PFSK-1 (cell line): ENCODE results near the gene SEC14L6.

Source experiments
- TAF1 ChIP-seq: IDR thresholded peaks from 2 replicates; pipeline ENCODE4 v1.6.1; 2012; ENCODE audit warnings: low read length, control low read depth, borderline replicate concordance; ENCODE audit not compliant: insufficient read depth
- TF ChIP-seq, protein P1 (sequence below), 2 experiments: IDR thresholded peaks; 2 replicates each; pipeline versions ENCODE4 v1.6.1 to v1.8.0; 2011 to 2012; ENCODE audit warnings: low read depth in 2 of 2, low read length in 2 of 2, control low read depth in 1 of 2, inconsistent platforms in 1 of 2, mild to moderate bottlenecking in 1 of 2, moderate library complexity in 1 of 2; ENCODE audit not compliant: insufficient read depth in 1 of 2

DNA sequence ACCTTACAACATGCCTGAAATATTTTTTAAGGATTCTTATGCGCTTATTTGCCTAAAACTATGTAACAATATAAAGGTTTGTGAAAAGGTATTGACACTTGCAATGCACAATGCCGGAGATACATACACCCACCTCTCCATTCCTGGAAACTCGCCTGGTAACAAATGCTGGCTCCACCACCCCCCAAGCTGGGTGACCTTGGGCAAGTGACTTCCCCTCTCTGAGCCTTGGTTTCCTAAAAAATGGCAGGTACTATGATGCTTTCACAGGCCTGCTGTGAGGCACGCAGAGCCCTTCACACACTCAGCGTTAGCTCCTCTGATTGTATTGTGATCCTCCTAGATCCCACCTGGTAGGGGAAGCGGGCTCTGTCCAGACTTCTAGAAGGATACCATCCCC lies 25.7 kb upstream of the SEC14L6 start:
- TF ChIP-seq, protein P1, sequence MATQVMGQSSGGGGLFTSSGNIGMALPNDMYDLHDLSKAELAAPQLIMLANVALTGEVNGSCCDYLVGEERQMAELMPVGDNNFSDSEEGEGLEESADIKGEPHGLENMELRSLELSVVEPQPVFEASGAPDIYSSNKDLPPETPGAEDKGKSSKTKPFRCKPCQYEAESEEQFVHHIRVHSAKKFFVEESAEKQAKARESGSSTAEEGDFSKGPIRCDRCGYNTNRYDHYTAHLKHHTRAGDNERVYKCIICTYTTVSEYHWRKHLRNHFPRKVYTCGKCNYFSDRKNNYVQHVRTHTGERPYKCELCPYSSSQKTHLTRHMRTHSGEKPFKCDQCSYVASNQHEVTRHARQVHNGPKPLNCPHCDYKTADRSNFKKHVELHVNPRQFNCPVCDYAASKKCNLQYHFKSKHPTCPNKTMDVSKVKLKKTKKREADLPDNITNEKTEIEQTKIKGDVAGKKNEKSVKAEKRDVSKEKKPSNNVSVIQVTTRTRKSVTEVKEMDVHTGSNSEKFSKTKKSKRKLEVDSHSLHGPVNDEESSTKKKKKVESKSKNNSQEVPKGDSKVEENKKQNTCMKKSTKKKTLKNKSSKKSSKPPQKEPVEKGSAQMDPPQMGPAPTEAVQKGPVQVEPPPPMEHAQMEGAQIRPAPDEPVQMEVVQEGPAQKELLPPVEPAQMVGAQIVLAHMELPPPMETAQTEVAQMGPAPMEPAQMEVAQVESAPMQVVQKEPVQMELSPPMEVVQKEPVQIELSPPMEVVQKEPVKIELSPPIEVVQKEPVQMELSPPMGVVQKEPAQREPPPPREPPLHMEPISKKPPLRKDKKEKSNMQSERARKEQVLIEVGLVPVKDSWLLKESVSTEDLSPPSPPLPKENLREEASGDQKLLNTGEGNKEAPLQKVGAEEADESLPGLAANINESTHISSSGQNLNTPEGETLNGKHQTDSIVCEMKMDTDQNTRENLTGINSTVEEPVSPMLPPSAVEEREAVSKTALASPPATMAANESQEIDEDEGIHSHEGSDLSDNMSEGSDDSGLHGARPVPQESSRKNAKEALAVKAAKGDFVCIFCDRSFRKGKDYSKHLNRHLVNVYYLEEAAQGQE (IDR thresholded peaks at IDR 0.05; ENCODE audit: insufficient read depth in 1 of 2, low read depth in 2 of 2, low read length in 2 of 2), result no peak
- TF ChIP-seq TAF1, result no peak
